SK-N-SH treated with all-trans-retinoic acid at 6 μM for 48 hours (cell line): ENCODE results near the gene MSLN.

ENCODE experiments used
- ATAC-seq: fragments of 200-7000 bp; cut with Tn5 transposase; 3 replicates; pipeline ENCODE4 v1.9.1; 2020; ENCODE audit warnings: mild to moderate bottlenecking, moderate library complexity
- ARNTL ChIP-seq: fragments of 450-650 bp; formaldehyde crosslinking; IDR thresholded peaks from 2 replicates; pipeline ENCODE4 v1.5.0; 2020; ENCODE audit warnings: low read depth, mild to moderate bottlenecking, moderate library complexity, borderline replicate concordance
- BACH2 ChIP-seq: fragments of 250-450 bp; sonication (Bioruptor Pico); IDR thresholded peaks from 2 replicates; pipeline ENCODE4 v1.9.0; 2021; ENCODE audit warnings: mild to moderate bottlenecking, borderline replicate concordance
- CREB5 ChIP-seq: fragments of 250-450 bp; sonication (Bioruptor Pico); IDR thresholded peaks from 2 replicates; pipeline ENCODE4 v1.5.1; 2020; ENCODE audit warnings: low read depth, mild to moderate bottlenecking, moderate library complexity
- CSDC2 ChIP-seq: fragments of 250-450 bp; sonication (Bioruptor Pico); IDR thresholded peaks from 2 replicates; pipeline ENCODE4 v1.5.0; 2020; ENCODE audit warnings: mild to moderate bottlenecking, moderate library complexity
- ESRRG ChIP-seq: fragments of 250-450 bp; sonication (Bioruptor Pico); IDR thresholded peaks from 2 replicates; pipeline ENCODE4 v1.6.1; 2021; ENCODE audit warnings: mild to moderate bottlenecking
- GLIS3 ChIP-seq: fragments of 250-450 bp; sonication (Bioruptor Pico); IDR thresholded peaks from 2 replicates; pipeline ENCODE4 v1.5.0; 2020; ENCODE audit warnings: mild to moderate bottlenecking, moderate library complexity
- ISL1 ChIP-seq: fragments of 250-450 bp; sonication (Bioruptor Pico); IDR thresholded peaks from 2 replicates; pipeline ENCODE4 v2.1.2; 2022; ENCODE audit warnings: mild to moderate bottlenecking, moderate library complexity
- OSR1 ChIP-seq: fragments of 250-450 bp; sonication (Bioruptor Pico); IDR thresholded peaks from 2 replicates; pipeline ENCODE4 v1.8.0; 2022; ENCODE audit warnings: moderate library complexity, mild to moderate bottlenecking, inconsistent platforms
- POU6F1 ChIP-seq: fragments of 250-450 bp; sonication (Bioruptor Pico); IDR thresholded peaks from 2 replicates; pipeline ENCODE4 v1.8.0; 2021; ENCODE audit warnings: low read depth, mild to moderate bottlenecking, moderate library complexity, borderline replicate concordance
- PPARA ChIP-seq: fragments of 250-450 bp; sonication (Bioruptor Pico); IDR thresholded peaks from 2 replicates; pipeline ENCODE4 v1.5.0; 2020; ENCODE audit warnings: mild to moderate bottlenecking, borderline replicate concordance
- RARB ChIP-seq: fragments of 250-450 bp; sonication (Bioruptor Pico); IDR thresholded peaks from 2 replicates; pipeline ENCODE4 v1.8.0; 2021; ENCODE audit warnings: mild to moderate bottlenecking, moderate library complexity
- SNAI2 ChIP-seq: fragments of 250-450 bp; sonication (Bioruptor Pico); IDR thresholded peaks from 2 replicates; pipeline ENCODE4 v1.5.0; 2020; ENCODE audit warnings: mild to moderate bottlenecking, moderate library complexity
- TCF4 ChIP-seq: fragments of 250-450 bp; sonication (Bioruptor Pico); IDR thresholded peaks from 2 replicates; pipeline ENCODE4 v1.8.0; 2021; ENCODE audit warnings: mild to moderate bottlenecking, moderate library complexity, borderline replicate concordance
- TOX ChIP-seq: fragments of 250-450 bp; sonication (Bioruptor Pico); IDR thresholded peaks from 2 replicates; pipeline ENCODE4 v1.8.0; 2021; ENCODE audit warnings: mild to moderate bottlenecking, moderate library complexity, borderline replicate concordance
- TSHZ2 ChIP-seq: fragments of 250-450 bp; sonication (Bioruptor Pico); IDR thresholded peaks from 2 replicates; pipeline ENCODE4 v1.5.0; 2020; ENCODE audit warnings: mild to moderate bottlenecking, moderate library complexity
- ZC3H10 ChIP-seq: fragments of 250-450 bp; sonication (Bioruptor Pico); IDR thresholded peaks from 2 replicates; pipeline ENCODE4 v1.5.1; 2021; ENCODE audit warnings: mild to moderate bottlenecking, moderate library complexity
- ZFP30 ChIP-seq: fragments of 450-650 bp; formaldehyde crosslinking; IDR thresholded peaks from 2 replicates; pipeline ENCODE4 v1.5.0; 2022; ENCODE audit warnings: mild to moderate bottlenecking, moderate library complexity
- ZNF70 ChIP-seq: fragments of 450-650 bp; formaldehyde crosslinking; IDR thresholded peaks from 2 replicates; pipeline ENCODE4 v1.5.0; 2020; ENCODE audit warnings: mild to moderate bottlenecking, moderate library complexity
- ZNF8 ChIP-seq: fragments of 450-650 bp; formaldehyde crosslinking; IDR thresholded peaks from 2 replicates; pipeline ENCODE4 v1.5.0; 2020; ENCODE audit warnings: mild to moderate bottlenecking, moderate library complexity
- TF ChIP-seq, protein P1 (sequence below): fragments of 250-450 bp; sonication (Bioruptor Pico); IDR thresholded peaks from 2 replicates; pipeline ENCODE4 v1.8.0; 2020; ENCODE audit warnings: mild to moderate bottlenecking, moderate library complexity, borderline replicate concordance
- TF ChIP-seq, protein P2 (sequence below): fragments of 250-450 bp; sonication (Bioruptor Pico); IDR thresholded peaks from 2 replicates; pipeline ENCODE4 v1.5.1; 2021; ENCODE audit warnings: mild to moderate bottlenecking, moderate library complexity

The MSLN gene

GRCh38 chr16:735982-736453, 24.5 kb upstream of the MSLN start:
- no peak for ATAC-seq
- TF ChIP-seq TOX (CRISPR knock-in tag) (no peak), TCF4 (CRISPR knock-in tag) (no peak), GLIS3 (CRISPR knock-in tag) (no peak), ZNF70 (no peak), ZC3H10 (no peak), BACH2 (no peak), ARNTL (CRISPR knock-in tag) (no peak), CREB5 (CRISPR knock-in tag) (no peak), OSR1 (no peak), ISL1 (CRISPR knock-in tag) (no peak), ZNF8 (CRISPR knock-in tag) (no peak), PPARA (no peak), SNAI2 (no peak)
- TF ChIP-seq, protein P1, sequence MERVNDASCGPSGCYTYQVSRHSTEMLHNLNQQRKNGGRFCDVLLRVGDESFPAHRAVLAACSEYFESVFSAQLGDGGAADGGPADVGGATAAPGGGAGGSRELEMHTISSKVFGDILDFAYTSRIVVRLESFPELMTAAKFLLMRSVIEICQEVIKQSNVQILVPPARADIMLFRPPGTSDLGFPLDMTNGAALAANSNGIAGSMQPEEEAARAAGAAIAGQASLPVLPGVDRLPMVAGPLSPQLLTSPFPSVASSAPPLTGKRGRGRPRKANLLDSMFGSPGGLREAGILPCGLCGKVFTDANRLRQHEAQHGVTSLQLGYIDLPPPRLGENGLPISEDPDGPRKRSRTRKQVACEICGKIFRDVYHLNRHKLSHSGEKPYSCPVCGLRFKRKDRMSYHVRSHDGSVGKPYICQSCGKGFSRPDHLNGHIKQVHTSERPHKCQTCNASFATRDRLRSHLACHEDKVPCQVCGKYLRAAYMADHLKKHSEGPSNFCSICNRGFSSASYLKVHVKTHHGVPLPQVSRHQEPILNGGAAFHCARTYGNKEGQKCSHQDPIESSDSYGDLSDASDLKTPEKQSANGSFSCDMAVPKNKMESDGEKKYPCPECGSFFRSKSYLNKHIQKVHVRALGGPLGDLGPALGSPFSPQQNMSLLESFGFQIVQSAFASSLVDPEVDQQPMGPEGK (CRISPR knock-in tag): no peak

- ATAC-seq: no peak
- TF ChIP-seq GLIS3 (CRISPR knock-in tag) (no peak), CSDC2 (CRISPR knock-in tag) (no peak), TSHZ2 (CRISPR knock-in tag) (no peak), TOX (CRISPR knock-in tag) (no peak), ZFP30 (CRISPR knock-in tag) (no peak), RARB (CRISPR knock-in tag) (no peak), TCF4 (CRISPR knock-in tag) (no peak), POU6F1 (CRISPR knock-in tag) (no peak), PPARA (no peak), ESRRG (no peak), ARNTL (CRISPR knock-in tag) (no peak), ZNF8 (CRISPR knock-in tag) (no peak), ZNF70 (no peak)
- TF ChIP-seq, protein P1 (CRISPR knock-in tag): no peak
- TF ChIP-seq, protein P2, sequence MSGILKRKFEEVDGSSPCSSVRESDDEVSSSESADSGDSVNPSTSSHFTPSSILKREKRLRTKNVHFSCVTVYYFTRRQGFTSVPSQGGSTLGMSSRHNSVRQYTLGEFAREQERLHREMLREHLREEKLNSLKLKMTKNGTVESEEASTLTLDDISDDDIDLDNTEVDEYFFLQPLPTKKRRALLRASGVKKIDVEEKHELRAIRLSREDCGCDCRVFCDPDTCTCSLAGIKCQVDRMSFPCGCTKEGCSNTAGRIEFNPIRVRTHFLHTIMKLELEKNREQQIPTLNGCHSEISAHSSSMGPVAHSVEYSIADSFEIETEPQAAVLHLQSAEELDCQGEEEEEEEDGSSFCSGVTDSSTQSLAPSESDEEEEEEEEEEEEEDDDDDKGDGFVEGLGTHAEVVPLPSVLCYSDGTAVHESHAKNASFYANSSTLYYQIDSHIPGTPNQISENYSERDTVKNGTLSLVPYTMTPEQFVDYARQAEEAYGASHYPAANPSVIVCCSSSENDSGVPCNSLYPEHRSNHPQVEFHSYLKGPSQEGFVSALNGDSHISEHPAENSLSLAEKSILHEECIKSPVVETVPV (CRISPR knock-in tag): no peak
Measured at GRCh38 chr16:736936-737481, 23.5 kb upstream of the MSLN start.
